Breast epithelium (tissue), 3 donors: ENCODE results near the gene TARS1.

Experiments
- POLR2A ChIP-seq: fragments of 450-650 bp; IDR thresholded peaks from one replicate; pipeline ENCODE4 v1.6.1; 2016; ENCODE audit warnings: antibody characterized with exemption, mild to moderate bottlenecking, moderate library complexity
- POLR2AphosphoS5 ChIP-seq, 3 donors: sonication (generic); formaldehyde crosslinking; IDR thresholded peaks; one replicate each; pipeline ENCODE4 v1.6.1; 2017; ENCODE audit warnings: antibody characterized with exemption in 3 of 3
- TF ChIP-seq, protein P1 (sequence below), 3 donors: fragments of 450-650 bp; IDR thresholded peaks; one replicate each; pipeline ENCODE4 v1.5.1; 2016 to 2017; ENCODE audit warnings: antibody characterized with exemption in 3 of 3, mild to moderate bottlenecking in 3 of 3, moderate library complexity in 3 of 3

DNA sequence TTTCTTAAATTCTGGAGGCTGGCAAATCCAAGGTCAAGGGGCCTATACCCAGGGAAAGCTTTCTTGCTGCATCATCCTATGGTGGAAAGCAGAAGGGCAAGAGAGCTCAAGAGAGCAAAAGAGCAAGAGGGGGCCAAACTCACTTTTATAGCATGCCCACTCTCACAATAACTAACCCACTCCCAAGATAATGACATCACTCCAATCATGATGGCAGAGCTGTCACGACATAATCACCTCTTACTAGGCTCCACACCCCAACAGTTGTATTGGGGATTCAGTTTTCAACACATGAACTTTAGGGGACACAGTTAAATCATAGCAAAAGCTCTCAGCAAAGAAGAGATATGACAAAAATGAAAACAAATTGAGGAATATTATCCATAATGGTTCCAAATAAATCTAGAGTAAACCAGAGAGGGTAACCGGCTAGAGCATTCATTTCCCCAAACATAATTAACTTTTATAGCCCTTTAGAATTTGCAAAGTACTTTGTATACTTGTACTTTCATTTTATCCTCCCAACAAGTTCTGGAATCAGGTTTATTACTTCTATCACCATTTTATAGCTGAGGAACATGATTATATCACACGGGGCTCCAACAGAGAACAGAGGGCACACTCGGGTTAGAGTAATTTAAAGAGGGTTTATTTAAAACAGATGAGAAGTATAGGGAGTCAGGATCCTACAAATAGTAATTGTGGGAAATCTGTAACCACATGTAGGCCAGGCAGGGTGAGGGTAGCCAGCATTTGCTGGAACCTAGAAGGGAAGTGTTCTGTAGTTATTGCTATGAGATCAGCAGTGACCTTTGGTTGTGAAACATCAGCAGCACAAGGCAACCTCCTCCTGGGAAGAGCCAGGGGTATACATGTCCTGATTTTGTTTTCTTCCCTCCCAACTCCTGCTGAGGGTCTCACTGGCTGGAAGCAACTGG lies 7.2 kb upstream of the TARS1 start:
- TF ChIP-seq POLR2A, result no peak
- no peak for TF ChIP-seq POLR2AphosphoS5 (IDR thresholded peaks at IDR 0.05)
- TF ChIP-seq, protein P1, sequence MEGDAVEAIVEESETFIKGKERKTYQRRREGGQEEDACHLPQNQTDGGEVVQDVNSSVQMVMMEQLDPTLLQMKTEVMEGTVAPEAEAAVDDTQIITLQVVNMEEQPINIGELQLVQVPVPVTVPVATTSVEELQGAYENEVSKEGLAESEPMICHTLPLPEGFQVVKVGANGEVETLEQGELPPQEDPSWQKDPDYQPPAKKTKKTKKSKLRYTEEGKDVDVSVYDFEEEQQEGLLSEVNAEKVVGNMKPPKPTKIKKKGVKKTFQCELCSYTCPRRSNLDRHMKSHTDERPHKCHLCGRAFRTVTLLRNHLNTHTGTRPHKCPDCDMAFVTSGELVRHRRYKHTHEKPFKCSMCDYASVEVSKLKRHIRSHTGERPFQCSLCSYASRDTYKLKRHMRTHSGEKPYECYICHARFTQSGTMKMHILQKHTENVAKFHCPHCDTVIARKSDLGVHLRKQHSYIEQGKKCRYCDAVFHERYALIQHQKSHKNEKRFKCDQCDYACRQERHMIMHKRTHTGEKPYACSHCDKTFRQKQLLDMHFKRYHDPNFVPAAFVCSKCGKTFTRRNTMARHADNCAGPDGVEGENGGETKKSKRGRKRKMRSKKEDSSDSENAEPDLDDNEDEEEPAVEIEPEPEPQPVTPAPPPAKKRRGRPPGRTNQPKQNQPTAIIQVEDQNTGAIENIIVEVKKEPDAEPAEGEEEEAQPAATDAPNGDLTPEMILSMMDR (IDR thresholded peaks at IDR 0.05), result no peak
